ENCODE data around the gene B3GALT2. TPM values are rescaled to one million over a fixed set of nuclear protein-coding genes. Genes with fewer than 3 reads are reported as not detected.

Gene B3GALT2
- total and polyA plus RNA-seq, 10 of the 15 experiments (the other 5 are each of a cell fraction or from before 2014, with no cell fraction given), result 0.10 to 0.25 (median 0.14) TPM; not detected in 7

GRCh38 chr1:193184776-193185175 lies 1.6 kb downstream of the B3GALT2 start:
- TF ChIP-seq POLR2AphosphoS5 (IDR thresholded peaks at IDR 0.05; ENCODE audit: low read length), result no peak
- no peak for TF ChIP-seq ZNF274 (IDR thresholded peaks at IDR 0.05; ENCODE audit: insufficient read depth, insufficient read length)
- no peak for TF ChIP-seq MEF2A (IDR thresholded peaks at IDR 0.05; ENCODE audit: insufficient read depth, low read depth, low read length)
- no peak for TF ChIP-seq POLR2AphosphoS2 (IDR thresholded peaks at IDR 0.05; ENCODE audit: low read depth, low read length)
- TF ChIP-seq FOS (IDR thresholded peaks at IDR 0.05; ENCODE audit: borderline replicate concordance, extremely low read depth, insufficient read length), result no peak
- TF ChIP-seq CTCF (IDR thresholded peaks at IDR 0.05 in 2 of 3, conservative IDR thresholded peaks at IDR 0.05 in 1 of 3; ENCODE audit: control insufficient read depth in 2 of 3, extremely low read depth in 1 of 3, insufficient read depth in 1 of 3, low read depth in 3 of 3, low read length in 3 of 3), result no peak
- TF ChIP-seq LARP7 (IDR thresholded peaks at IDR 0.05), result no peak
- no peak for TF ChIP-seq HCFC1 (IDR thresholded peaks at IDR 0.05; ENCODE audit: low read length)
- TF ChIP-seq ZBTB4 (CRISPR knock-in tag; IDR thresholded peaks at IDR 0.05), result no peak
- Histone ChIP-seq H3K9me3 (replicated peaks; ENCODE audit: control insufficient read depth, insufficient read depth, low read length) (no peaks in the 10 kb centered on the region), H3K27me3 (replicated peaks in 1 of 2; ENCODE audit: control insufficient read depth in 2 of 2, insufficient read depth in 2 of 2, low read length in 1 of 2) (no peaks in the 10 kb centered on the region), H3K9ac (ENCODE audit: control insufficient read depth, insufficient read depth, low read length) (no peak overlapping the region), H3K4me1 (ENCODE audit: control insufficient read depth, insufficient read depth, low read length) (no peaks in the 10 kb centered on the region), H2AFZ (ENCODE audit: control insufficient read depth, low read depth, low read length) (no peak overlapping the region), H3K36me3 (ENCODE audit: control insufficient read depth in 2 of 2, insufficient read depth in 2 of 2, low read length in 1 of 2) (no peaks in the 10 kb centered on the region; a peak in 1 of 4 replicates), H4K20me1 (ENCODE audit: control insufficient read depth, insufficient read depth) (no peaks in the 10 kb centered on the region), H3K4me3 (no peak overlapping the region), H3K4me2 (ENCODE audit: control insufficient read depth, insufficient read depth) (no peak overlapping the region), H3K79me2 (ENCODE audit: control insufficient read depth, insufficient read depth, low read length) (peaks cover 22% of the 10 kb centered on the region), H3K27ac (ENCODE audit: control insufficient read depth, insufficient read depth) (no peak overlapping the region)
- RAD21 ChIA-PET (ENCODE audit: unreplicated experiment), result interaction anchor here (0.8 to 3.6 kb wide), 4 partner anchors 9 to 569 kb away, joined by 3 to 17 read pairs (median 4); no protein-coding TSS in a partner anchor
- CTCF ChIA-PET, result interaction anchor here (0.6 to 3.1 kb wide), 12 partner anchors 8 to 976 kb away, joined by 3 to 26 read pairs (median 4); no protein-coding TSS in a partner anchor
- FAIRE-seq (no peak), ATAC-seq (no peak), DNase-seq (ENCODE audit: low read depth, low spot score) (no peak)
- in situ Hi-C loops (cut with MboI), result no loop called here
- 100% methylated on average over 1 of the region's 1 CpG for WGBS (ENCODE audit: insufficient coverage, insufficient replicate concordance, low lambda C conversion rate, missing lambda C conversion rate)
- BruUV-seq (replicated peaks), result no TSS peak
- POLR2A ChIA-PET, result no interaction called here
- SMC1A ChIA-PET (ENCODE audit: uncharacterized antibody, unreplicated experiment), result interaction anchor here (1.2 to 3.8 kb wide), 10 partner anchors 9 to 184 kb away, joined by 3 to 17 read pairs (median 4); no protein-coding TSS in a partner anchor
- intact Hi-C loops (cut with micrococcal nuclease; ENCODE audit: unreplicated experiment), result loop anchor here (10.0 kb wide), 2 partner anchors 220 to 350 kb away; no protein-coding TSS in a partner anchor

All from GM12878 (cell line).